ENCODE data around the gene GNPDA2. TPM values are rescaled to one million over a fixed set of nuclear protein-coding genes. Genes with fewer than 3 reads are reported as not detected.

GNPDA2 gene
- total RNA-seq, 4 donors from 2014 or later: 6.3 to 13.3 (median 9.9) TPM

DNA sequence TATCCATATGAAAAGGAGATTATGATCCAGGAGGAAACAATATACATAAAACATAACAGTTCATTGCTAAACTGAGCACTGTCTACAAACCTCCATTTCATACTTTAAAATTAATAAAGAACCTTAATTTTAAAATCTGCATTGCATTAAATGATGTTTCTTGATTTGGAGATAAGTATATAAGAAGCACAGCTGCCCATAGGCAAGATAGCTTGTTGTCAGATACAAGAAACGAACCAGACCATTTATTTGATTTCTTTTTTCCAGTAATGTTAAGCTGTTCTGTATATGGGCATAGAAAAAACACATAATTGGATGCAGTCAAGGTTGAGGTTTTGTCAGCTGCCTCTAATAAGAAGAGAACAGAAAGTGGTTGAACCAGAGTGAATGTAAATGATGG, 41.7 kb downstream of the GNPDA2 start:
- Histone ChIP-seq H3K4me3 (no peak overlapping the region), H3K27ac (no peak overlapping the region), H3K4me1 (peaks cover 0 to 8% (median 0%) of the 10 kb centered on the region in 4 donors), H3K27me3 (no peaks in the 10 kb centered on the region), H3K9me3 (no peaks in the 10 kb centered on the region), H3K36me3 (peaks cover 0 to 80% (median 0%) of the 10 kb centered on the region in 3 donors)
- TF ChIP-seq POLR2A (IDR thresholded peaks at IDR 0.05): no peak
- TF ChIP-seq, protein P1, sequence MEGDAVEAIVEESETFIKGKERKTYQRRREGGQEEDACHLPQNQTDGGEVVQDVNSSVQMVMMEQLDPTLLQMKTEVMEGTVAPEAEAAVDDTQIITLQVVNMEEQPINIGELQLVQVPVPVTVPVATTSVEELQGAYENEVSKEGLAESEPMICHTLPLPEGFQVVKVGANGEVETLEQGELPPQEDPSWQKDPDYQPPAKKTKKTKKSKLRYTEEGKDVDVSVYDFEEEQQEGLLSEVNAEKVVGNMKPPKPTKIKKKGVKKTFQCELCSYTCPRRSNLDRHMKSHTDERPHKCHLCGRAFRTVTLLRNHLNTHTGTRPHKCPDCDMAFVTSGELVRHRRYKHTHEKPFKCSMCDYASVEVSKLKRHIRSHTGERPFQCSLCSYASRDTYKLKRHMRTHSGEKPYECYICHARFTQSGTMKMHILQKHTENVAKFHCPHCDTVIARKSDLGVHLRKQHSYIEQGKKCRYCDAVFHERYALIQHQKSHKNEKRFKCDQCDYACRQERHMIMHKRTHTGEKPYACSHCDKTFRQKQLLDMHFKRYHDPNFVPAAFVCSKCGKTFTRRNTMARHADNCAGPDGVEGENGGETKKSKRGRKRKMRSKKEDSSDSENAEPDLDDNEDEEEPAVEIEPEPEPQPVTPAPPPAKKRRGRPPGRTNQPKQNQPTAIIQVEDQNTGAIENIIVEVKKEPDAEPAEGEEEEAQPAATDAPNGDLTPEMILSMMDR (IDR thresholded peaks at IDR 0.05): no peak
- DNase-seq: no peak

DNA sequence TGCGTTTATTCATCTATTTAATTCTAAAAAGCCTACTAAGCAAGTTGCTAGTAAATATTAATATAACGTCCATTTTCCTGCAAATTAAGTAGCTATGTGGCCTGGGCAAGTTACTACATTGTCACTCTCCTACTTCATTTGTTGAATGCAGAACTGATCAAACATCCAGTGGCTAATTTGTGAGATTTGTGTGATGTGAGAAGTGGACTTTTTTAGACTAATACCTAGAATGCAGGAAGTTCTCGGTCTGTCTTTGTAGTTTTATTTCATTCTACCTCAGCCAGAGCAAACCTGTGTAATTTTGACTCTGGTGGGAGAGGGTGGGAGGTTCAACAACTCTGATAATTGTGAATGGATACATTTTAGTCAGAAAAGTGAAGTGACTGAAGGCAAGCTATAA, 47.3 kb downstream of the GNPDA2 start:
- DNase-seq: no peak
- no peaks in the 10 kb centered on the region for H3K27me3 ChIP-seq
- peaks cover 0 to 17% (median 0%) of the 10 kb centered on the region in 4 donors for H3K4me1 ChIP-seq
- peak overlapping the region; percentile 69 to 94 (median 72) for H3K4me3 ChIP-seq
- H3K9me3 ChIP-seq: no peaks in the 10 kb centered on the region
- TF ChIP-seq POLR2A (IDR thresholded peaks at IDR 0.05): no peak
- TF ChIP-seq, protein P1 (IDR thresholded peaks at IDR 0.05): no peak
- peaks cover 0 to 27% (median 0%) of the 10 kb centered on the region in 3 donors for H3K36me3 ChIP-seq
- peak overlapping the region in 3 of 4 donors; percentile 87 to 91 (median 91) for H3K27ac ChIP-seq

DNA sequence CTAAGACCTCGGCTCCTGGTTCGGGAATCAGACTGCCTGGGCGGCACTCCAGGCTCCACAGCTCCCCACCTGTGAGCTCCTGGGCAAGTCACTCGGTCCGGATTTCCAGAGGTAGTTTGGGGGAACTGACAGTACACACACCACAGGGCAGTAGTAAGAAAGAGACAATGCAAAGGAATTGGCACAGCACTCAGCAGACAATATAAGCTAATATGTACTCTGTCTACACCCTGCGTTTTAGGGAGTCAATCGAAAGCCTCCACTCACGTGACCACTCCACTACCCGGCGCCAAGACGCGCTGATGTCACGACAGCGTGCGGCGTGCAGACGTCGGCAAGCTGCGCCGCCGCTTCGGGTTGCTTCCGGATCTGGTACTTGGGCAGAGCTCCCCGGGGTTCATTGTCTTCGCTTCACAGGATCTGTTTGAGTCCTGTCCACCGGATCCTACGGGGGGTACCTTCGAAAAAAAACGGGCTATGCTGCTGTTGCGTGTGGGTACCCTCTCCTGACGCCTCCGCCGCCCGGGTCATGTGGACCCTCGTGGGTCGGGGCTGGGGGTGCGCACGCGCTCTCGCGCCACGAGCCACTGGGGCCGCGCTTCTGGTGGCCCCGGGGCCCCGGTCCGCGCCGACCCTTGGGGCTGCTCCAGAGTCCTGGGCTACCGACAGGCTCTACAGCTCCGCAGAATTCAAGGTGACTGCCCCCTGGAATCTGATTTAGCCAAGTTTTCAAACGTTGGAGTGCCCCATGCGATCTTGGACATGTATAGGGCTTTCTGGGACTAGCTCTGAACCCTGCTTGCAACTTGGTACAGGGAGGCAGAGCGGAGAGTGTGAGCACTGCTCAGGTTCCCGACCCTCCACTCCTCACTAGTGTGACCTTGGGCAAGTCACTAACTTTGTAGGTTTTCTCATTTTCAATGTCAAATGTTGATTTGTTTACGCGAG, 48.0 kb downstream of the GNPDA2 start, which contains the start of gene GUF1:
Gene GUF1, plus strand, starts transcription at position 327 of the 948 bp plus-strand sequence. Its CDS starts 203 bp downstream, at position 530.
- TF ChIP-seq, protein P1 (IDR thresholded peaks at IDR 0.05): no peak
- peak; percentile 64 to 73 for TF ChIP-seq POLR2A (IDR thresholded peaks at IDR 0.05)
- no peaks in the 10 kb centered on the region for H3K27me3 ChIP-seq
- H3K4me3 ChIP-seq: peak within 1 kb of the TSS; percentile 69 to 94 (median 72)
- no peaks in the 10 kb centered on the region for H3K9me3 ChIP-seq
- H3K4me1 ChIP-seq: peaks cover 0 to 17% (median 0%) of the 10 kb centered on the region in 4 donors
- DNase-seq: peak; percentile 88 to 95 (median 94)
- peak within 1 kb of the TSS; percentile 78 to 91 (median 89) for H3K27ac ChIP-seq
- peaks cover 0 to 20% (median 0%) of the 10 kb centered on the region in 3 donors for H3K36me3 ChIP-seq

DNA sequence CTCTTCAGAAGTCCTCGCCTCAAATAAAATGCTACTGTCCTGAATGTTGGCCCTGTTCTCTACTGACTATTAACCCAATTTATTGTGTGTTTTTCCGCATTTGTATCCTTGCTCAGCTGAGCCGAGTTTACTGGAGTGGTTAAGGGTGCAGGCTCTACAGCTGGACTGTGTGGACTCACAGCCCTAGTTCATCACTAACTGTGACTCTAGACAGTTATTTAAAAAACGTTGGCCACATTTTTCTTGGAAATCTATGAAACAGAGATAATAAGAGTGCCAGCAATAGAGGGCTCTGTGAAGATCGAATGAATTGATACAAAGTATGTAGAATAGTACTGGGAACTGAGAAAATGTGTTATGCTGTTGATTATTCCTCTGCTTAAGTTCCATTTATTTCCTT, 51.0 kb downstream of the GNPDA2 start:
- no peak for TF ChIP-seq POLR2A (IDR thresholded peaks at IDR 0.05)
- TF ChIP-seq, protein P1 (IDR thresholded peaks at IDR 0.05): no peak
- Histone ChIP-seq H3K4me3 (no peak overlapping the region), H3K27ac (no peak overlapping the region), H3K9me3 (no peaks in the 10 kb centered on the region), H3K4me1 (peaks cover 0 to 16% (median 0%) of the 10 kb centered on the region in 4 donors), H3K36me3 (no peaks in the 10 kb centered on the region), H3K27me3 (no peaks in the 10 kb centered on the region)
- DNase-seq: no peak

DNA sequence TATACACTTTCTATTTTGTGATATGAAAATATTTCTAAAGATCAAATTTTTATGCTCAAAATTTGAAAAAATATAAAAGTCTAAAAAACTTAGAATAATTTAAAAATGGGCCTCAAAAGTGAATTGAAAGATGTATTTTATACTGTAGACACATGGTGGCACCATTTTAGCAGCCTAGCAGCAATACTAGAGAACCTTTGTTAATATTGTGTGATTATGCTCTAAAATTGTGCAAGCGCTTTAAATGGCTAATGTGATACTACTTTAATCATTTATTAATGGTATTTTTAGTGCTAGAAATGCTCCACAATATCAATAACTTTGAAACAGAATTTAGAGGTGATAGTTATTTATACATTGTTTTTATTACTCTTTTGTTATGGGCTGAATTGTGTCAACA, 51.9 kb downstream of the GNPDA2 start:
- H3K36me3 ChIP-seq: no peaks in the 10 kb centered on the region
- no peak overlapping the region for H3K27ac ChIP-seq
- no peak for DNase-seq
- TF ChIP-seq, protein P1 (IDR thresholded peaks at IDR 0.05): no peak
- TF ChIP-seq POLR2A (IDR thresholded peaks at IDR 0.05): no peak
- peaks cover 0 to 7% (median 0%) of the 10 kb centered on the region in 4 donors for H3K4me1 ChIP-seq
- H3K9me3 ChIP-seq: no peaks in the 10 kb centered on the region
- H3K27me3 ChIP-seq: no peaks in the 10 kb centered on the region
- H3K4me3 ChIP-seq: no peak overlapping the region
